GM20000 (cell line): ENCODE measurements around the gene TRIM7.

Source experiments
- DNase-seq: peaks from one replicate; pipeline ENCODE4 v3.0.0; 2012; ENCODE audit warnings: low spot score
- CTCF ChIP-seq: IDR thresholded peaks from 2 replicates; pipeline ENCODE4 v1.5.1; 2012; ENCODE audit warnings: mild to moderate bottlenecking, control low read depth; ENCODE audit errors: extremely low read depth, missing control alignments

The TRIM7 gene

DNA sequence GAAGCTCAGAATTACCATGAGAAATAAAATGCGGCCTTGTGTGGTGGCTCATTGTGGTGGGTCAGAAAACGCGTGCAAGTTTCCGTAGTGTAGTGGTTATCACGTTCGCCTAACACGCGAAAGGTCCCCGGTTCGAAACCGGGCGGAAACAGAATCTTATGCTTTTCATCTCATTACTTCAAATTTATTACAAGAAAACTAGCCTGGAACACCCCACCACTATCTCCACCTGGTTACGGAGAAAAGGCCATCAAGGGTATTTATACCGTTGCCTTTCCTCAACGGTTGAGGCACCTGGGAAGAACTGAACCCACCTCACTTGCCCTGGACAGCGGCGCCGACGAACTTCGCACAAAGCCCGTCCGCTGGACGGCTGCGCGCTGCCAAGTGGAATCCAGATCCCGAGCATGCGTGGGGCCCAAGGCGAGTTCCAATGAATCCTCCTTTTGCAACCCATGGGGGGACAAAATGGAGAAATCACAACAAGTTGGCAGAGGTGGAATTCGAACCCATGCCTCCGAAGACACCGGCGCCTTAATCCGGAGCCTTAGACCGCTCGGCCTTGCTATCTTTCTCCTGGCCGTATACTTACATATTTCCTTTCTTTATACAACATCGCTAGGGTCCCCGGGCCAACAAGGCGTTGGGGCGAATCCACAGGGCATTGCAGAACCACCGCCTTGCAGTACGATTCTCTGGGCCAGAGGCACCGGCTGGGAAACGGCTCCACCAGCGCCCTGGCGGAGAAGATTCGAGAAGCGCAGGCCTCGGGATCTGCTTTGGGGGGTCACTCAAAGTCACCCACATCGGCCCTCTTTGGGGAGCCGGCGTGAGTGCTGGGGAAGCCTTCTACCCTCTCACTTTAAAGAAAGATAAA is 40.7 kb downstream of the TRIM7 start:
- no peak for TF ChIP-seq CTCF
- DNase-seq: no peak

DNA sequence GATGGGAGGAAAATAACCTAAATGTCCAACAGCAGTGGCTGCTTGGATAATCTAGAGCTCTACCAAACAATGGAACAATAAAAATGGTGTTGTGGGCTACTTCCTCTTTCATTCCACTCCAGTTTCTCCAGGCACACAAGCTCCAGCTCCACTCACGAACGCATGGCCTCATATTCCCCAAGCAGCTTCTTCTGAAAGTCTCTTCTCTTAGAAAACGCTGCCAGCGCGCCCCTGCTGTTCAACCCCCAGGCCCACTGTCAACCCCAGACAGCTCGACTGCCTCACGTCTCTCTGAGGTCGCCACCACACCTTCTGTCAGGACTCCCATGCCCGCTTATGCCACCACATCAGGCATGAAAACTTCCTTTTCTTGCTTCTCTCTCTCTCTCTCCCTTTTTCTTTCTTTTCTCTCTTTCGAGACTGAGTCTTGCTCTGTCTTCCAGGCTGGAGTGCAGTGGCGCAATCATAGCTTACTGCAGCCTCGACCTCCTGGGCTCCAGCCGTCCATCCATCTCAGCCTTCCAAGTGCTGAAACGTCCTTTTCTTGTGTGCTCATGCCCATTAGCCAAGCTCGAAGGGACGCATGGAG is 41.4 kb downstream of the TRIM7 start:
- TF ChIP-seq CTCF: no peak
- DNase-seq: no peak

GRCh38 chr5:181161534-181162175 is 43.3 kb downstream of the TRIM7 start:
- TF ChIP-seq CTCF: no peak
- no peak for DNase-seq

DNA sequence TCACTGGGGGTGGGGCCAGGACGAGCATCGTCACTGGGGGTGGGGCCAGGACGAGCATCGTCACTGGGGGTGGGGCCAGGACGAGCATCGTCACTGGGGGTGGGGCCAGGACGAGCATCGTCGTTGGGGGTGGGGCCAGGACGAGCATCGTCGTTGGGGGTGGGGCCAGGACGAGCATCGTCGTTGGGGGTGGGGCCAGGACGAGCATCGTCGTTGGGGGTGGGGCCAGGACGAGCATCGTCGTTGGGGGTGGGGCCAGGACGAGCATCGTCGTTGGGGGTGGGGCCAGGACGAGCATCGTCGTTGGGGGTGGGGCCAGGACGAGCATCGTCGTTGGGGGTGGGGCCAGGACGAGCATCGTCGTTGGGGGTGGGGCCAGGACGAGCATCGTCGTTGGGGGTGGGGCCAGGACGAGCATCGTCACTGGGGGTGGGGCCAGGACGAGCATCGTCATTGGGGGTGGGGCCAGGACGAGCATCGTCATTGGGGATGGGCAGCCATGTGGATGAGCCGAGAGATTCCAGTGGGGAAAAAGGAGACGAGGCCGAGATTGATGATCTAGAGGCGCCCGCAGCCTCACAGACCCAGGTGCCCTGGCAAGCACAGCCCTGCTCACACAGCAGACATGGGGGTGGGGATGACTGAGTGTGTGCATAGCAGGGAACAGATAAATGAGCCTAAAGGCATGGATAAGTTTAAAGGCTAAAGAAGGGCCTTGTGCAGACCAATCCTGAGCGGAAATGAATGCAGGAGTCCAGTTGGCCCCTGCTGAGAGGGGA is 44.1 kb downstream of the TRIM7 start:
- DNase-seq: peak; percentile 54

DNA sequence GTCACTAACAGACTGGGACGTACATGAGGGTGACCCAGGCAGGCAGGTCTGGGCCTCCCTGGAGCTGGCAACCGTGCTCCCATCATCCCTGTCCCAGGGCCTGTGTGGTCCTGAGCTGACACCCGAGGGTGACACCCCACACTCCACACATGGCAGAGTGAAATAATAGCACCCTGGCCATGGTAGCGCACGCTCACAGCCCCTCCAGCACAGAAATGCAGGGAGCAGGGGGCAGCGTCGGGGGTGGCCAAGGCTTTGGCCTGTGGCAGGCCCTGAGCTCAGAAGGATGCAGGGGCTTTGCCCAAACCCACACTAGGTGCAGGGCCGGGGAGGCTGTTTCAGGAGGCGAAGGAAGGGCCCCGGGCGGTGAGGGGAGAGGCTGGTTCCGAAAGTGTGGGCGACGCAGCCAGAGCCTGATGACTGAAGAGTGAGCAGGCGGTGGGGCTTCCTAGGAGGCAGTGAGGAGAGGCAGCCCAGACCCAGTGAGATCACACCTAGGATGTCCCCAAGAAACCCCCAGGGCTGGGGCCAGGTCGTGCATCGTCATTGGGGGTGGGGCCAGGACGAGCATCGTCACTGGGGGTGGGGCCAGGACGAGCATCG is 44.7 kb downstream of the TRIM7 start:
- peak; percentile 78 for DNase-seq
- TF ChIP-seq CTCF: no peak

DNA sequence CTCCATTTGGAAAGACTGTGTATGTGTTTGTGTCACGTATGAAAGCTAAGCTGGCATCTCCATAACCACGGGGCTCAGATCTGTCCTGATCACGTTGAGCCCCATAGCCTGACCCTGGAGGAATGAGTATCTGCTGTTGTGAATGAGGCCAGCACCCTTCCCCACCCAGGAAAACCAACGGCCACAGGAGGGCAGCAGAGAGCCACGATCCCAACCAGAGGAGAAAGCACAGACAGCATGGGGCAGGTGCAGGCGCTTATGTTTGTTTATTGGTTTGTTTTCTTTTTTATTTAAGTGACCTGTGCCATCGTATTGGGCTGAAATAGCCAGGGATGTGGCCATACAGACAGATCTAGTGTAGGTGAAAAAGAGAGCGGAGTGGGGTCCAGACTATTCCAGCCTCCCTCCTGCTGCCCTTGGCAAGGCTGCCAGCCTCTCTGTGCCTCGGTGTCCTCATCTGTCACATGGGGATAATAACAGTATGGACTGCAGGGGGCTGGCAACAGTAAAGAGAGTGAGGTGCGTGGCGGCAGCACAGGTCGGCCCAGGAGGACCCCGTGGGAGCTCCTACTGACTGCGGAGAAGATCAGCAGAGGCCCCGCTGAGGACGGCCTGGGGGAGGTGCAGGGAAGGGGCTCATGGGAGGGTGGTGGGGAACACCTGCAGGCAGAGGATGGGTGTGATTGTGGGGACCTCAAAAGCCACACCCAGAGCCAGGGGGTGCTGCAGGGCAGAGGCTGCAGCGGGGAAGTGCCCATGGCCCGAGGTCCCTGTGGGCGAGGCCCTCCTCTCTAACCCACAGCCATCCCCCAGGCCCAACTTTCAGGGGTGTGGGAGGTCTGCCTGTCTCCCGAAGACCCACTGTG is 45.5 kb downstream of the TRIM7 start:
- peak; percentile 87 for DNase-seq
- TF ChIP-seq CTCF: peak; percentile 87
